DND-41 (cell line): ENCODE measurements around the gene TMEM238.
"Not testable (repeated sequence)": the region's sequence is repeated elsewhere in the genome, so short reads cannot be mapped to it uniquely, and the experiment has no call there.

ENCODE experiments used
- ATAC-seq: fragments of 200-7000 bp; cut with Tn5 transposase; 3 replicates; pipeline ENCODE4 v1.9.1; 2021; ENCODE audit warnings: low read depth; ENCODE audit not compliant: insufficient read depth
- DNase-seq: peaks from one replicate; pipeline ENCODE4 v3.0.0-alpha.2; 2020
- H2AFZ ChIP-seq: 2 replicates; pipeline ENCODE4 v1.6.0; 2012; ENCODE audit warnings: low read depth, low read length
- H3K27ac ChIP-seq: 2 replicates; pipeline ENCODE4 v1.5.1; 2012; ENCODE audit warnings: low read length, inconsistent platforms
- H3K27me3 ChIP-seq: fragments of 200-600 bp; sonication (generic); 2 replicates; pipeline ENCODE4 v1.6.0; 2012; ENCODE audit warnings: low read length, mild to moderate bottlenecking, inconsistent platforms; ENCODE audit not compliant: insufficient read depth, poor library complexity
- H3K36me3 ChIP-seq: 2 replicates; pipeline ENCODE4 v1.5.1; 2012; ENCODE audit warnings: low read length, inconsistent platforms; ENCODE audit not compliant: insufficient read depth
- H3K4me1 ChIP-seq: 2 replicates; pipeline ENCODE4 v1.5.1; 2012; ENCODE audit warnings: mild to moderate bottlenecking, low read length; ENCODE audit not compliant: insufficient read depth
- H3K4me2 ChIP-seq: 2 replicates; pipeline ENCODE4 v1.6.0; 2012; ENCODE audit warnings: mild to moderate bottlenecking, moderate library complexity, low read length, inconsistent platforms; ENCODE audit not compliant: insufficient read depth
- H3K4me3 ChIP-seq, 2 experiments: fragments of 200-600 bp in 1 of 2; shearing (Covaris generic) in 1 of 2; 2 replicates each; pipeline ENCODE4 v1.5.1; 2012 to 2016; ENCODE audit warnings: inconsistent platforms in 2 of 2, low read length in 2 of 2, mild to moderate bottlenecking in 2 of 2, low read depth in 1 of 2, moderate library complexity in 1 of 2
- H3K79me2 ChIP-seq: 2 replicates; pipeline ENCODE4 v1.6.0; 2012; ENCODE audit warnings: low read length, inconsistent platforms; ENCODE audit not compliant: insufficient read depth
- H3K9ac ChIP-seq: 2 replicates; pipeline ENCODE4 v1.6.0; 2012; ENCODE audit warnings: low read depth, mild to moderate bottlenecking, inconsistent platforms, low read length, moderate library complexity
- H3K9me3 ChIP-seq: 2 replicates; pipeline ENCODE4 v1.5.1; 2012; ENCODE audit warnings: low read length, moderate library complexity, mild to moderate bottlenecking, inconsistent platforms; ENCODE audit not compliant: insufficient read depth, severe bottlenecking
- H4K20me1 ChIP-seq: 2 replicates; pipeline ENCODE4 v1.6.0; 2012; ENCODE audit warnings: low read length; ENCODE audit not compliant: insufficient read depth
- EZH2 ChIP-seq: IDR thresholded peaks from 3 replicates; pipeline ENCODE4 v1.6.1; 2012; ENCODE audit warnings: borderline replicate concordance, low read depth, mild to moderate bottlenecking, moderate library complexity, low read length, inconsistent platforms; ENCODE audit not compliant: severe bottlenecking
- TF ChIP-seq, protein P1 (sequence below): IDR thresholded peaks from 2 replicates; pipeline ENCODE4 v1.5.1; 2012; ENCODE audit warnings: borderline replicate concordance, low read length, moderate library complexity, mild to moderate bottlenecking; ENCODE audit not compliant: poor library complexity, severe bottlenecking; ENCODE audit errors: extremely low read depth

Gene TMEM238

DNA sequence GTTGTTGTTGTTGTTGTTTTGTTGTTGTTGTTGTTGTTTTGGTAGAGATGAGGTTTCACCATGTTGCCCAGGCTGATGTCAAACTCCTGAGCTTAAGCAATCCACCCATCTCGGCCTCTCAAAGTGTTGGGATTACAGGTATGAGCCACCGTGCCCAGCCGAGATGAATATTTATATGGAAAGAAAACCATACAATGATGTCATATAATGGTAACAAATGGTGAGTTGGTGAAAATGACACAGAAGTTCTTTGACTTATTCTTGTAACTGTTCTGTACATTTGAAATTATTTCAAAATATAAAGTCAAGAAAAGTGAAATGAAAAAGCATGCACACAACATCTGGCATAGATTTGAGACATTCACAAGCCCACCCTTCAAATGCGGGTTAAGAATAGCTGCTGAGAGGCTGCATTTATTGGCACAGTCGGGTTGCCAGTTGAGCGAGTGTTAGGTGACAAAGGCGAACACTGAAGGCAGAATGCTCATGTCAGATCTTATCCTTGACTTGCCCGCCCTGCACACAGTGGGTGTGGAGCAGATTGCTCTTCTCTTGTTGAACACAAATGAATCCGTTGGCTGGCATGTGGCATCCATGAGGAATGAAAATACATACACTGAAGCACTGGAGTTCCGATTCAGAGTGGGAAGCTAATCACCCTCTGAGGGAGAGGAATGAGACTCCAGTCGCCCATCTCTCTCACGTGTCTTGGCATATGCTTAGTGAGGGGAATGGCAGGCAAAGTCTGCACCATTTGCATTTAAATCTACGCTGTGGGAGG is 39.3 kb upstream of the TMEM238 start:
- DNase-seq (no peak), ATAC-seq (no peak)
- no peaks in the 10 kb centered on the region for H4K20me1 ChIP-seq

DNA sequence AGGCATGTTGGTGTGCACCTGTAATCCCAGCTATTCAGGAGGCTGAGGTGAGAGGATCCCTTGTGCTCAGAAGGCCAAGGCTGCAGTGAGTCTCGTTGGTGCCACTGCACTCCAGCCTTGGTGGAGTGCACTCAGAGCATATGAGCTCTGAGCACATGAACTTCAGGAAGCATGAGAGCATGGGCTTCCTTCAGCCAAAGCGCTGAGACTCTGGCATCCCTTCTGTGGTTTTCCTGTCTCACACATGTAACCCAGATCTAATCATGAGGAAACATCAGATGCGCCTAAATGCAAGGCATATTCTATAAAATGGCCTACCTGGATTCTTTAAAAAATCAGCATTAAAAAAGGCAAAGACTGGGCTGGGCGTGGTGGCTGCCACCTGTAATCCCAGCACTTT is 37.2 kb upstream of the TMEM238 start:
- Histone ChIP-seq H2AFZ (peak overlapping the region; percentile 66), H3K4me1 (peaks cover 29% of the 10 kb centered on the region), H3K4me2 (peak overlapping the region; percentile 28), H3K9ac (peak overlapping the region; percentile 36), H3K27ac (peak overlapping the region; percentile 78)
- H3K79me2 ChIP-seq, H3K4me3 ChIP-seq, H3K36me3 ChIP-seq, H3K9me3 ChIP-seq, H4K20me1 ChIP-seq, H3K27me3 ChIP-seq: not testable (repeated sequence)
- ATAC-seq = peak; percentile 100
- peak; percentile 83 for DNase-seq

More for the DNA sequence above, 39.3 kb upstream of the TMEM238 start:
- Histone ChIP-seq H3K9me3 (no peaks in the 10 kb centered on the region), H3K27me3 (no peaks in the 10 kb centered on the region), H3K36me3 (no peaks in the 10 kb centered on the region), H2AFZ (no peak overlapping the region), H3K4me1 (peaks cover 29% of the 10 kb centered on the region), H3K4me2 (no peak overlapping the region), H3K4me3 (no peak overlapping the region), H3K9ac (no peak overlapping the region), H3K27ac (no peak overlapping the region), H3K79me2 (no peaks in the 10 kb centered on the region)
- no peak for TF ChIP-seq EZH2
- TF ChIP-seq, protein P1, sequence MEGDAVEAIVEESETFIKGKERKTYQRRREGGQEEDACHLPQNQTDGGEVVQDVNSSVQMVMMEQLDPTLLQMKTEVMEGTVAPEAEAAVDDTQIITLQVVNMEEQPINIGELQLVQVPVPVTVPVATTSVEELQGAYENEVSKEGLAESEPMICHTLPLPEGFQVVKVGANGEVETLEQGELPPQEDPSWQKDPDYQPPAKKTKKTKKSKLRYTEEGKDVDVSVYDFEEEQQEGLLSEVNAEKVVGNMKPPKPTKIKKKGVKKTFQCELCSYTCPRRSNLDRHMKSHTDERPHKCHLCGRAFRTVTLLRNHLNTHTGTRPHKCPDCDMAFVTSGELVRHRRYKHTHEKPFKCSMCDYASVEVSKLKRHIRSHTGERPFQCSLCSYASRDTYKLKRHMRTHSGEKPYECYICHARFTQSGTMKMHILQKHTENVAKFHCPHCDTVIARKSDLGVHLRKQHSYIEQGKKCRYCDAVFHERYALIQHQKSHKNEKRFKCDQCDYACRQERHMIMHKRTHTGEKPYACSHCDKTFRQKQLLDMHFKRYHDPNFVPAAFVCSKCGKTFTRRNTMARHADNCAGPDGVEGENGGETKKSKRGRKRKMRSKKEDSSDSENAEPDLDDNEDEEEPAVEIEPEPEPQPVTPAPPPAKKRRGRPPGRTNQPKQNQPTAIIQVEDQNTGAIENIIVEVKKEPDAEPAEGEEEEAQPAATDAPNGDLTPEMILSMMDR = no peak

DNA sequence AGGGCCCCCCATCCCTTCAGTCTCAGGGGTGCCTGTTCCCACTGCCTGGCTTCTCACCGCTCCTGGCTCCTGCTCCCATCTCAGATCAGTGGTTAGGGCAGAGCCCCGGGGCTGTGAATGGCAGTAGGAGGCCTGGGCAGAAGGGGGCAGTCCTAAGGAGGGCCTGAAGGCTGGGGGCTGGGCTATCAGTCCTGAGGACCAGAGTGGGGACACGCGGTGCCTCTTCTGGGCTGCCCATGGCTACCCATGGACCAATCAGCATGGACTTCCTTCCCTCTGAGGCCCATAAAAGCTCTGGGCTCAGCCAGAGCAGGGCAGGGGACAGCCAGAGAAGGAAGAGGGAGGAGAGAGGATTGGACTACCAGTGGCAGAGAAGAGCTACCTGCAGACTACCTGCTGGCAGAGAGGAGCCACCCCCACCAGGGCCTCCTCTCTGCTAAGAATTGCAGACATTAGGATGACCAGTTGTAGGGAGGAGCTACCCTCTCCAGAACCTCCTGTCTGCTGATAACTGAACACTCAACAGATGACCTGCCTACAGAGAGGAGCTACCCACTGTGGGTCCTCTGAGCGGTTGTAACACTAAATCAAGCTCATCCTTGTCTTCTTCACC is 35.6 kb upstream of the TMEM238 start:
- no peak overlapping the region for H2AFZ ChIP-seq
- peaks cover 29% of the 10 kb centered on the region for H3K4me1 ChIP-seq
- H3K27me3 ChIP-seq = no peaks in the 10 kb centered on the region
- H3K27ac ChIP-seq = no peak overlapping the region; the same call in 1 of the 2 replicates
- no peak for DNase-seq
- no peak overlapping the region; the same call in 1 of the 2 replicates for H3K9ac ChIP-seq
- H3K9me3 ChIP-seq = no peaks in the 10 kb centered on the region
- no peaks in the 10 kb centered on the region for H4K20me1 ChIP-seq
- H3K79me2 ChIP-seq = no peaks in the 10 kb centered on the region
- TF ChIP-seq, protein P1 = no peak
- no peak for TF ChIP-seq EZH2
- H3K36me3 ChIP-seq = no peaks in the 10 kb centered on the region
- H3K4me3 ChIP-seq = no peak overlapping the region
- no peak for ATAC-seq
- H3K4me2 ChIP-seq = no peak overlapping the region

DNA sequence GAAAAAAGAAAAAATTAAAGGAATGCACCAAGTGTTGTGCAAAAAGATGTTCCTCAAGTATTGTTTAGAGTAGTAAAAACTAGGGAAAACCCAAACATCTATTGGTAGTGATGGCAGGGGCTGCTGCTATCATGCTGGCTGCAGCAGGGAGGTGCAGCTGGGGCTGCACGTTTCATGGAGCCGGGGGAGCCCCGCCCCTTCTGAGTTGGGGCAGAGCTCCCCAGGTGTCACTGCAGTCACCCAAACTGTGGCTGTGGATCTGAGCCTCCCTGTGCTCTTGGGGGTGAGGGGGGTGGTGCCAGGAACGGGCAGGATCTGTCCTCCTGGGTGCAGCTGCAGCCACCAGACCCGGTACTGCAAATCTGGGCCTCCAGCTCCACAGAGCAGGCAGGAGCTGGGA is 35.0 kb upstream of the TMEM238 start:
- Histone ChIP-seq H3K79me2 (no peaks in the 10 kb centered on the region), H3K9ac (no peak overlapping the region), H3K4me2 (no peak overlapping the region), H3K36me3 (no peaks in the 10 kb centered on the region), H3K4me1 (peaks cover 29% of the 10 kb centered on the region), H3K27me3 (no peaks in the 10 kb centered on the region), H3K4me3 (no peak overlapping the region), H3K9me3 (no peaks in the 10 kb centered on the region), H4K20me1 (no peaks in the 10 kb centered on the region), H2AFZ (no peak overlapping the region), H3K27ac (no peak overlapping the region)
- TF ChIP-seq, protein P1 = no peak
- TF ChIP-seq EZH2 = no peak
- no peak for DNase-seq
- no peak for ATAC-seq
